Measurements from ENCODE around the gene STN1.
A peak's percentile ranks its signal among the peaks of the same experiment; 100 is the strongest.

Gene STN1

GRCh38 chr10:103843854-103844570 lies 74.0 kb downstream of the STN1 start:
- DNase-seq (ENCODE audit: low read depth), result no peak

GRCh38 chr10:103843045-103843444 lies 74.9 kb downstream of the STN1 start:
- DNase-seq (ENCODE audit: low read depth), result no peak

GRCh38 chr10:103842605-103843004 lies 75.4 kb downstream of the STN1 start:
- no peak for DNase-seq (ENCODE audit: low read depth)

- DNase-seq (ENCODE audit: low read depth), result no peak
Measured at GRCh38 chr10:103841519-103841918, 76.5 kb downstream of the STN1 start.

DNA sequence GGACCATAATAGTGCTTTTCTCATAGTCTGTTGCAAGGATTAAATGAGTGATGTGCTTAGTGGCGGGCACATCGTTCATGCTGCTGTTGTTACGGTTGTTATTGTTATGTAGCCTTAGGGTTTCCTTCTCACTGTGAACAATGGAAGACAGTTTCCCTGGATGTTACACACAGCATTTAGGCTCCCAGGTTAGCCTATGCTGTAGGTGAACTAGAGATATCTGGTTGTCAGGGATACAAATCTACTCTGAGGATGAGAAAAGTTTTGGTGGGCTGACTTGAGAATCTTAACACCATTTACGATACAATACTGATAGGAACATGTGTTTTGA lies 77.3 kb downstream of the STN1 start:
- DNase-seq (ENCODE audit: low read depth), result no peak

GRCh38 chr10:103839872-103840739 lies 77.9 kb downstream of the STN1 start:
- no peak for DNase-seq (ENCODE audit: low read depth)

DNA sequence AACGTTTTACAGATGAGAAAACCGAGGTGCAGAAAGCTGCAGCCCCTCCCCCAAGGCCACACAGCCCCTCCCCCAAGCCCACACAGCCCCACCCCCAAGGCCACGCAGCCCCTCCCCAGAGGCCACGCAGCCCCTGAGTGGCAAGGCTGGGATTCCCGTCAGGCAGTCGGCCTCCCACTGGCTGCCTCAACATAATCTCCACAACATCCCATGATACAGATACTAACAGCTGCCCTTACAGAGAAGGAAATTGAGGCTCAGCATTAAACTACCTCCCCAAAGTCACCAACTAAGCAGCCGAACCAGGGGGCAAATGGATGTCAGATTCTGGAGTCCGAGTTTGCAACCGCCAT lies 78.5 kb downstream of the STN1 start:
- no peak for DNase-seq (ENCODE audit: low read depth)

DNA sequence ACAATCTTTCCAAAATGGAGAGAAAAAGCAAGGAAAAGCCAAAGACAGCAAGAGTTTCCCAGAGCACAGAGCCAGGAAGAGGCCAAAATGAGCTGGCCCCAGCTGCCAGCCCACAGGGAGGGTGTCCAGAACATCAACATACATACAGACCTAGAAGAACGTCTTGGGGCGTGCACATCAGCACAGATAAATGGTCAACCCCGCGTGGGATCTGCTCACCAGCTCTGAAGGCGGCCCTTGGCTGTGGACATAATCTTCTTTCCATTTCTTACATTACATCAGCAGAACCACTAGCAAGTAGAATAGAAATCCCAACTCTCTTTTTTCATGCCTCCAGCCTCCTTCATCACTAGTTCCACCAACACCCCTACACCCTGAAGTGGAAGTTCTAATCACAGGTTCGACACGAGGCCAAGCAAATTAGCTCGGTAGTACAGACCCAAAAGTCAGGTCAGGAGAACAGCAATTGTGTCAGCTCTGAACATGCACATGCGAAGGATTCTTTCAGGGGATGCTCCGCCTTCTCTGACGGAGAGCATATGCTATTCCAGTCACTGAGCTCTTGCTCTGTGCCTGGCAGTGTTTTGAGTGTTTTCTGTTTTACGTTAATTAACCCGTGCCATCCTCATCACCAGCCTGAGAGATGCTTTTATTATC lies 79.0 kb downstream of the STN1 start:
- DNase-seq (ENCODE audit: low read depth), result no peak

- DNase-seq (ENCODE audit: low read depth), result no peak
Measured at GRCh38 chr10:103838070-103838395, 80.0 kb downstream of the STN1 start.

DNA sequence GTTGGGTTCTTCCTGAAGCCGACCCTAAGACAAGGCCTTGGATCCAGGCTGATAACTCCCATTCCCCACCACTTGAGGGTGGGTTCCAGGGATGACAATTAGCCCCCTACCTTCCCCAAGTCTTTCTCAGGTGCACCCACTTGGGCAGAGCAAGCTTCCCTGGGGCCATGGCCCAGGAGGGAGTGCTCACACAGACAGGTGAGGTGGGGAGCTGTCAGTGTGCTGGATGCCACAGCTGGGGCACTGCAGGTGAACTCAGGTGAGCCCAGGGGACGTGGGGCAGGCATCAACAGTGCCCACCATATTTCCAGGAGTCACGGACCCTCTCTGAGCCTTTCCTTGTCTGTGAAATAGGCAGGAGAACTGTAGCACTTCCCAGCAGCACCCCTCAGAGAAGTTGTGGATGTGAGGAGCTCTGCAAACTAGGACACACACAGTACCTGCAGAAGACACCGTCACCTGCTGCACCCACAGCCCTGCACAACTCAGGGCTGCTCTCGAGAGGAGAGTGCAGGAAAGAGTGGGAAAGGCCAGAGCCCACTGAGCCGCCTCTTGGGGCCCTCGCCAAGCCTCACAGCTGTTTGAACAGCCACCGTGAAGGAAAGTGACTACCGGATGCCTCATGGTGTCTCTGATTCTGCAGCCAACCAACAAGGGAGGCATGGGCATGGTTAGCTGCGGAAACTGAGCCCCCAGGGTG lies 80.5 kb downstream of the STN1 start:
- DNase-seq (ENCODE audit: low read depth), result peak; percentile 27

- DNase-seq (ENCODE audit: low read depth), result no peak
Measured at GRCh38 chr10:103836861-103837260, 81.1 kb downstream of the STN1 start.

GRCh38 chr10:103836273-103836672 lies 81.7 kb downstream of the STN1 start:
- DNase-seq (ENCODE audit: low read depth), result no peak

DNA sequence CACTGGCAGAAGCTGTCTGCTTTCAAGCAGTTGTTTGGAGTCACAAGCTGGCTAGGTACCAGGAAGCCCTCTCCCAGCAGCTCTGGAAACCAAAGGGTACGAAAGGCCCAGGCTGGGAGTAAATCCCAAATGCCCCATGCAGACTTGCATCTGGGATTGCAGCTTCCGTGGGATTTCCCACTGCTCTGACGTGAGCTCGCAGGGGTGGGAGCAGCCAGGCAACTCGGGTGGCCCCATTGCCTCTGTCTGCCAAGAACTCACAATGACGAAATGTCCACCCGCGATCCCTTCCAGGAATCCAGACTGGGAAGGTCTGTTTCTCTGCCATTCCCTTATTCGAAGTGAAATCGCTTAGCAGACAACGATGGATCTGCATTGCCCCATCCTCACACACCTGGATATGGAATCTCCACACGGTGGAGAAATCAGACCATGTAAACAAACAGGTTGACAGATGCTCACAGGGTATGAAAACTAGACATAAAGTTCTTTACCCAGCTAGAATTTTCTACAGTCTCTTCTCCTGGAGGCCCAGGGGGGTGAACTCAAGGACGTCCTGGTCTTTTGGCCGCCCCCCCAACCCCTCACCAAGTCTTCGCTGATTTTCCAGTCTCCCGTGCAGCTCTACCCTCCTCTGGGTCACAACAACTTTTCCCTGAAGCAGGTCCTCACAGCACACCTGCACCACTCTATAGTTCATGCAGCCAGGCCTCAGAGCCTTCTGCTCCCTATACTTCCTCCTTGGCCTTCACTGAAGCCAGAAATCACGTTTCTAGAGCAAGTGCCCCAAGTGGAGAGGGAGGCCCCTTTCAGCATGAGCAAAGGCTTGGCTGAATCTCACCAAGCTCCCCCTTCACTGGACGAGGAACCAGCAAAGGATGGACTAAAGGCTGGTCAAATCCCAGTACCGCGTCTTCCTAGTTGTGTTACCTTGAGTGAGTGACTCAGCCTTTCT lies 82.6 kb downstream of the STN1 start:
- DNase-seq (ENCODE audit: low read depth), result no peak

DNA sequence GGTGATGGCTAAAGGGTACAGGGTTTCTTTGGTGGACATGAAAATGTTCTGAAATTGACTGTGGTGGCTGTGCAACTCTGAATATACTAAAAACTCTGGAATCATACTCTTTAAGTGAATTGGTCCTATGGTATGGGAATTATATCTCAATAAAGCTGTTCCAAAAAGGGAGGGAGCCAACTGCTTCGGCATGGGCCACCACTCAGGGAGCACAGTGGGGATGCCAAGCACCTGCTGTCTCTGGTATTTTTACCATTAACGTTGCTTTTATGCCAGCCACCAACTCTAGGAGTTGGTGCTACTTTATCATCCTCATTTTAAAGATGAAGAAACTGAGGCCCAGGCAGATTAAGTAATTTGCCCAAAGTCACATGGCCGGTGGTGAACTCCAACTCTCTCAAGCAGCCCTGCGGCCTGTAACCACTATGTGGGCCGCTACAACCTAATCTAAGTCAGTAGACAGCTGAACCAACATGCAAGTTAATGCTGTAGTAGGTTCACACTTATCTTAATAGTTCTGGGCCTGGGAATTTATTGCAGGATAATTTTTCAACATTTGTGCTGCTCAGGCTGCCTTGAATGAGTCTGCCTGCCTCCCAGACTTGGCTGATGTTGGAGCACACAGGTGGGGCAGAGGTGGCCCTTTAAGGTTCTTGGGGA lies 83.4 kb downstream of the STN1 start:
- no peak for DNase-seq (ENCODE audit: low read depth)

- DNase-seq (ENCODE audit: low read depth), result no peak
Measured at GRCh38 chr10:103833731-103834365, 84.1 kb downstream of the STN1 start.

- no peak for DNase-seq (ENCODE audit: low read depth)
Measured at GRCh38 chr10:103832806-103833205, 85.2 kb downstream of the STN1 start.
